ENCODE results near the gene CARD9.

DNA sequence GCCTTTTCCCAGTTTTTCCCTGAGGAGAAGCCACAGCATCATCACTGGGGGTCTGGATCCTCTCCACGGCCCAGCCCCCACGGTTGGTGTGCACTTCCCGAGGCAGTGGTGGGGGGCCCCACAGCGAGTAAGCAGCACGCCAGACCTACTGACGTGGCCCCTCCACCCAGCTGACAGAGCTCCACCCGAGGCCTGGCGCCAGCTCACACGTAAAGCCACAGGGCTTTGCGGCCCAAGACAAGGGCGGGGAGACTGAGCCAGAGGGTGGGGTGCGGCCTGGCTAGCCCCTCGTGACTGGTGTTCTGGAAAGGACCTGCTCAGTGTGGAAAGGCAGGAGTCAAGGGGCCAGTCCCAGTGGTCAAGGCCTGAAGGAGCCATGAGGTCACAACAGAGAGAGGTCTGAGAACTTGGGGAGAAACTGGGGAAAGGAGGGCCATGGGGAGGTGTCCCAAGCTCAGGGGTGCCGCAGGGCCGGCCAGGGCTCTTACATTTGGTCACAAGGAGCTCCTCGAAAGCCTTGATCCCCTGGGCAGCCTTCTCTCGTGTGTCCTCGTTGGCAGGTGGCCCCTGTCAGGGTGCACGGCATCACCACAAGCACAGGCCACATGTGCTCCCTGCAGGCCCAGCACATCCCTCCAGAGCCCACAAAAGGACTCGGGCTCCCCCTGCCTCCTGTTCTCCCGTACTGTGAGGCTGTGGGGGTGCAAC lies 21.0 kb upstream of the CARD9 start:
- TF ChIP-seq, protein P1, sequence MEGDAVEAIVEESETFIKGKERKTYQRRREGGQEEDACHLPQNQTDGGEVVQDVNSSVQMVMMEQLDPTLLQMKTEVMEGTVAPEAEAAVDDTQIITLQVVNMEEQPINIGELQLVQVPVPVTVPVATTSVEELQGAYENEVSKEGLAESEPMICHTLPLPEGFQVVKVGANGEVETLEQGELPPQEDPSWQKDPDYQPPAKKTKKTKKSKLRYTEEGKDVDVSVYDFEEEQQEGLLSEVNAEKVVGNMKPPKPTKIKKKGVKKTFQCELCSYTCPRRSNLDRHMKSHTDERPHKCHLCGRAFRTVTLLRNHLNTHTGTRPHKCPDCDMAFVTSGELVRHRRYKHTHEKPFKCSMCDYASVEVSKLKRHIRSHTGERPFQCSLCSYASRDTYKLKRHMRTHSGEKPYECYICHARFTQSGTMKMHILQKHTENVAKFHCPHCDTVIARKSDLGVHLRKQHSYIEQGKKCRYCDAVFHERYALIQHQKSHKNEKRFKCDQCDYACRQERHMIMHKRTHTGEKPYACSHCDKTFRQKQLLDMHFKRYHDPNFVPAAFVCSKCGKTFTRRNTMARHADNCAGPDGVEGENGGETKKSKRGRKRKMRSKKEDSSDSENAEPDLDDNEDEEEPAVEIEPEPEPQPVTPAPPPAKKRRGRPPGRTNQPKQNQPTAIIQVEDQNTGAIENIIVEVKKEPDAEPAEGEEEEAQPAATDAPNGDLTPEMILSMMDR (conservative IDR thresholded peaks at IDR 0.05 in 1 of 2, IDR thresholded peaks at IDR 0.05 in 1 of 2; ENCODE audit: low read depth in 1 of 2, low read length in 2 of 2): no peak
- no peak for TF ChIP-seq EZH2 (IDR thresholded peaks at IDR 0.05; ENCODE audit: low read length, missing control alignments)

Data from fibroblast of lung (primary cell).